Vagina (tissue), 2 donors: ENCODE data around the gene HUNK.

Experiments
- CTCF ChIP-seq, 3 experiments: fragments of 450-650 bp in 2 of 3; fragments of 200-600 bp in 1 of 3; sonication (generic) in 1 of 3; IDR thresholded peaks; one replicate each; pipeline ENCODE4 v1.5.1; 2017 to 2019; ENCODE audit warnings: antibody characterized with exemption in 3 of 3, mild to moderate bottlenecking in 2 of 3, moderate library complexity in 2 of 3
- POLR2A ChIP-seq, 2 donors: fragments of 450-650 bp; IDR thresholded peaks; one replicate each; pipeline ENCODE4 v1.6.1; 2017; ENCODE audit warnings: antibody characterized with exemption in 2 of 2, mild to moderate bottlenecking in 2 of 2, moderate library complexity in 2 of 2
- POLR2AphosphoS5 ChIP-seq, 2 donors: sonication (generic); formaldehyde crosslinking; IDR thresholded peaks; one replicate each; pipeline ENCODE4 v1.9.0; 2017; ENCODE audit warnings: antibody characterized with exemption in 2 of 2, mild to moderate bottlenecking in 2 of 2, low read depth in 1 of 2; ENCODE audit not compliant: insufficient read depth in 1 of 2

DNA sequence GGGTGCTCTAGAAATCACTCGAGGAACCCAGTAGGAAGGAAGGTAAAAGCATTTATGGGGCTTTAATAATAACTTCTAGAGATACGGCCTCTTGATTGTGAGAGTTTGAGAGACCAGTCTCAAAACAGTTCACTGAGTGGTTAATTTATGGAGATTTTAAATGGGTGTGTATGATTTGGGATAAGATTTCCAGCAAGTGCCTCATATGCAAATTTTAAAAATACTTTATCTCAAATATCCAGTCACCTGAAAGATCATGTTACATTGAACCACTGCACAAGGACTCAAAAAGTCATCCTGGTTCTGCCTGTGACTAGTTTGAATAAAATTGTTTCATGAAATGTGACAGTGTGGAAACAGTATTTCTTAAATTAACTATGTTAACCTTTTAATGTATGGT is 64.5 kb downstream of the HUNK start:
- no peak for TF ChIP-seq POLR2A (IDR thresholded peaks at IDR 0.05)
- TF ChIP-seq CTCF (IDR thresholded peaks at IDR 0.05): no peak
- TF ChIP-seq POLR2AphosphoS5 (IDR thresholded peaks at IDR 0.05; ENCODE audit: insufficient read depth in 1 of 2, low read depth in 1 of 2): no peak
